ENCODE measurements around the gene SH3BGRL.

DNA sequence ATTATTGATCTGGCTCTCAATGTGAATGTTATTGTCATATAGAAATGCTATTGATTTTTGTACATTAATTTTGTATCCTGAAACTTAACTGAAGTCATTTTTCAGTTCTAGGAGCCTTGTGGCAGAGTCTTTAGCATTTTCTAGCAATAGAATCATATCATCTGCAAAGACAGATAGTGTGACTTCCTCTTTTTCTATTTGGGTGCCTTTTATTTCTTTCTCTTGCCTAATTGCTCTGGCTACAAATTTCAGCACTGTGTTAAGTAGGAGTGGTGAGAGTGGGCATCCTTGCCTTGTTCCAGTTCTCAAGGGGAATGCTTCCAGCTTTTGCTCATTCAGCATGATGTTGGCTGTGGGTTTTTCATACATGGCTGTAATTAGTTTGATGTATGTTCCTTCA is 102.7 kb downstream of the SH3BGRL start:
- TF ChIP-seq, protein P1, sequence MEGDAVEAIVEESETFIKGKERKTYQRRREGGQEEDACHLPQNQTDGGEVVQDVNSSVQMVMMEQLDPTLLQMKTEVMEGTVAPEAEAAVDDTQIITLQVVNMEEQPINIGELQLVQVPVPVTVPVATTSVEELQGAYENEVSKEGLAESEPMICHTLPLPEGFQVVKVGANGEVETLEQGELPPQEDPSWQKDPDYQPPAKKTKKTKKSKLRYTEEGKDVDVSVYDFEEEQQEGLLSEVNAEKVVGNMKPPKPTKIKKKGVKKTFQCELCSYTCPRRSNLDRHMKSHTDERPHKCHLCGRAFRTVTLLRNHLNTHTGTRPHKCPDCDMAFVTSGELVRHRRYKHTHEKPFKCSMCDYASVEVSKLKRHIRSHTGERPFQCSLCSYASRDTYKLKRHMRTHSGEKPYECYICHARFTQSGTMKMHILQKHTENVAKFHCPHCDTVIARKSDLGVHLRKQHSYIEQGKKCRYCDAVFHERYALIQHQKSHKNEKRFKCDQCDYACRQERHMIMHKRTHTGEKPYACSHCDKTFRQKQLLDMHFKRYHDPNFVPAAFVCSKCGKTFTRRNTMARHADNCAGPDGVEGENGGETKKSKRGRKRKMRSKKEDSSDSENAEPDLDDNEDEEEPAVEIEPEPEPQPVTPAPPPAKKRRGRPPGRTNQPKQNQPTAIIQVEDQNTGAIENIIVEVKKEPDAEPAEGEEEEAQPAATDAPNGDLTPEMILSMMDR (IDR thresholded peaks at IDR 0.05) = no peak
- TF ChIP-seq TAF1 (IDR thresholded peaks at IDR 0.05; ENCODE audit: borderline replicate concordance, low read depth, low read length) (no peak), MXI1 (IDR thresholded peaks at IDR 0.05; ENCODE audit: low read depth, low read length) (no peak), YY1 (IDR thresholded peaks at IDR 0.05; ENCODE audit: low read depth) (no peak)
- TF ChIP-seq, protein P2, sequence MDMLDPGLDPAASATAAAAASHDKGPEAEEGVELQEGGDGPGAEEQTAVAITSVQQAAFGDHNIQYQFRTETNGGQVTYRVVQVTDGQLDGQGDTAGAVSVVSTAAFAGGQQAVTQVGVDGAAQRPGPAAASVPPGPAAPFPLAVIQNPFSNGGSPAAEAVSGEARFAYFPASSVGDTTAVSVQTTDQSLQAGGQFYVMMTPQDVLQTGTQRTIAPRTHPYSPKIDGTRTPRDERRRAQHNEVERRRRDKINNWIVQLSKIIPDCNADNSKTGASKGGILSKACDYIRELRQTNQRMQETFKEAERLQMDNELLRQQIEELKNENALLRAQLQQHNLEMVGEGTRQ (IDR thresholded peaks at IDR 0.05; ENCODE audit: borderline replicate concordance, low read depth, low read length) = no peak

All from SK-N-SH (cell line).